ENCODE results near the gene GLIS1.

DNA sequence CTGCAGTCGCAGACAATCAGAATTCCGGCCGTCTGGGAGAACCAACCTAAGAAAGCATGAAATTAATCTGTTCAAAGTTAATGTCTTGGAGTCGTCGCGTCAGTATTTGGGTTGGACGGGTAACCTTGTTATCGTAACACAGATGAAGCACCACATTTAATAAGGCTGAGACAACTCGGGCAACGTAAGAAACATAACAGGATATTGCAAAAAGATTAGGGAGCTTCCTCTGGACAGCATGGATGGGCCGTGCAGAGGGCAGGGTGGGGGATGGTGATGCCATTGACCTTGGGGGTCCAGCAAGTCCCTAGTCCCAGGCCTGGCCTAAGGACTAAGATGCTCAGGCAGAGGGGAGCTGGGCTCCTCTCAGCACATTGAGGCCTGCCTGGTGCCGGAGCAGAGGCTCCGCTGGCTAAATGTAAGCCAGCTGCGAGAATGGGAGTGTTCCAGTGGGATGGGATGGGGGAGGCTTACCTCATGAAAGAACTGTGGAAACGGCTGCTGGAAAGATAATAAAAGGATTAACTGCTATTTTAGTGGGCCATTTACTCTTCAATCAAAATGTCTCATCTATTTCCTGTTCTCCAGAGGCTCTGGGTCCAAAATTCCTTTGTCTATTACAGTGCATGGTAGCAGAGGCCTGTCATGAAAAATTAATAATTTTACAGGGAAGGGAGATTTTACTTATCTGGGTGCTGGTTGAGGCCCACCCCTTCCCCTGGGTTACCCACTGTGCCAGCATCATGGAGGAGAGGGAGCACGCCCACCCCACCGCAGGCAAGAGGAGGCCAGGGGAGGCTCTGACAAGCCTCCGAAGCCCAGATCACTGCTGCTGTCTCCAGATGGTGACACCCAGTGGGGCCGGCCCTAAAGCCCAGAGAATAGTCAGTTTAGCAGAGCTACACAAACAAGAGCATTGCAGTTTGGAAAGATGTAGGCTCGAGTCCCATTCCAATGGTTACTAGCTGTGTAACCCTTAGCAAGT lies 148.1 kb downstream of the GLIS1 start:
- TF ChIP-seq, protein P1, sequence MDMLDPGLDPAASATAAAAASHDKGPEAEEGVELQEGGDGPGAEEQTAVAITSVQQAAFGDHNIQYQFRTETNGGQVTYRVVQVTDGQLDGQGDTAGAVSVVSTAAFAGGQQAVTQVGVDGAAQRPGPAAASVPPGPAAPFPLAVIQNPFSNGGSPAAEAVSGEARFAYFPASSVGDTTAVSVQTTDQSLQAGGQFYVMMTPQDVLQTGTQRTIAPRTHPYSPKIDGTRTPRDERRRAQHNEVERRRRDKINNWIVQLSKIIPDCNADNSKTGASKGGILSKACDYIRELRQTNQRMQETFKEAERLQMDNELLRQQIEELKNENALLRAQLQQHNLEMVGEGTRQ (IDR thresholded peaks at IDR 0.05; ENCODE audit: low read length): no peak
- TF ChIP-seq, protein P2, sequence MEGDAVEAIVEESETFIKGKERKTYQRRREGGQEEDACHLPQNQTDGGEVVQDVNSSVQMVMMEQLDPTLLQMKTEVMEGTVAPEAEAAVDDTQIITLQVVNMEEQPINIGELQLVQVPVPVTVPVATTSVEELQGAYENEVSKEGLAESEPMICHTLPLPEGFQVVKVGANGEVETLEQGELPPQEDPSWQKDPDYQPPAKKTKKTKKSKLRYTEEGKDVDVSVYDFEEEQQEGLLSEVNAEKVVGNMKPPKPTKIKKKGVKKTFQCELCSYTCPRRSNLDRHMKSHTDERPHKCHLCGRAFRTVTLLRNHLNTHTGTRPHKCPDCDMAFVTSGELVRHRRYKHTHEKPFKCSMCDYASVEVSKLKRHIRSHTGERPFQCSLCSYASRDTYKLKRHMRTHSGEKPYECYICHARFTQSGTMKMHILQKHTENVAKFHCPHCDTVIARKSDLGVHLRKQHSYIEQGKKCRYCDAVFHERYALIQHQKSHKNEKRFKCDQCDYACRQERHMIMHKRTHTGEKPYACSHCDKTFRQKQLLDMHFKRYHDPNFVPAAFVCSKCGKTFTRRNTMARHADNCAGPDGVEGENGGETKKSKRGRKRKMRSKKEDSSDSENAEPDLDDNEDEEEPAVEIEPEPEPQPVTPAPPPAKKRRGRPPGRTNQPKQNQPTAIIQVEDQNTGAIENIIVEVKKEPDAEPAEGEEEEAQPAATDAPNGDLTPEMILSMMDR (IDR thresholded peaks at IDR 0.05; ENCODE audit: control extremely low read depth in 1 of 3, insufficient read depth in 1 of 3, low read depth in 1 of 3, low read length in 3 of 3): no peak

Measured in H1 (cell line).